H1 (cell line): ENCODE measurements around the gene MBD3. TPM values are rescaled to one million over a fixed set of nuclear protein-coding genes. Genes with fewer than 3 reads are reported as not detected.

ENCODE experiments used
- CTCF ChIA-PET: fragments of 300-600 bp; sonication (Branson Sonifier 250); formaldehyde crosslinking; loops from one replicate; lab custom pipeline; 2021; ENCODE audit not compliant: partially characterized antibody; lab: Charles Lee
- POLR2A ChIA-PET: fragments of 300-600 bp; sonication (Branson Sonifier 250); formaldehyde crosslinking; loops from one replicate; lab custom pipeline; 2021; ENCODE audit warnings: inconsistent platforms; ENCODE audit not compliant: partially characterized antibody; lab: Charles Lee
- DNase-seq, 2 experiments: peaks; one replicate each; pipeline versions ENCODE4 v3.0.0 to v3.0.0-alpha.2; 2010 to 2022; ENCODE audit warnings: low spot score in 2 of 2, low read depth in 1 of 2, mixed read lengths in 1 of 2
- FAIRE-seq: peaks from 2 replicates; lab custom pipeline; 2011; peaks lifted over from hg19 to GRCh38; lab: Jason Lieb, UNC
- H2AFZ ChIP-seq: 2 replicates; pipeline ENCODE4 v1.8.1; 2012; ENCODE audit warnings: low read length, inconsistent platforms
- H2AK5ac ChIP-seq: 2 replicates; pipeline ENCODE4 v1.6.1; 2013; ENCODE audit warnings: low read depth, low read length
- H2BK120ac ChIP-seq: replicated peaks from 2 replicates; pipeline ENCODE3; 2013; ENCODE audit warnings: low read depth, low read length, inconsistent platforms
- H2BK12ac ChIP-seq: 2 replicates; pipeline ENCODE4 v1.6.1; 2013; ENCODE audit warnings: low read depth, low read length
- H2BK15ac ChIP-seq: 2 replicates; pipeline ENCODE4 v1.6.1; 2013; ENCODE audit warnings: low read length
- H2BK20ac ChIP-seq: 2 replicates; pipeline ENCODE4 v1.6.1; 2013; ENCODE audit warnings: low read length
- H2BK5ac ChIP-seq: 2 replicates; pipeline ENCODE4 v1.6.1; 2013; ENCODE audit warnings: low read depth, low read length
- H3K14ac ChIP-seq: 2 replicates; pipeline ENCODE4 v1.6.1; 2013; ENCODE audit warnings: inconsistent platforms; ENCODE audit not compliant: insufficient read length
- H3K18ac ChIP-seq: 2 replicates; pipeline ENCODE4 v1.6.1; 2013; ENCODE audit warnings: low read length; ENCODE audit errors: extremely low read depth
- H3K23ac ChIP-seq: 2 replicates; pipeline ENCODE4 v1.6.1; 2013; ENCODE audit warnings: inconsistent platforms; ENCODE audit not compliant: insufficient read length
- H3K23me2 ChIP-seq: 2 replicates; pipeline ENCODE4 v1.6.1; 2013; ENCODE audit warnings: low read depth, low read length
- H3K27ac ChIP-seq: 2 replicates; pipeline ENCODE4 v1.6.1; 2011; ENCODE audit warnings: low read depth, low read length, inconsistent platforms
- H3K27me3 ChIP-seq, 4 experiments: replicated peaks in 1 of 4; 1 replicate in 1 of 4; 2 replicates in 3 of 4; pipeline versions ENCODE4 v1.6.1 to v1.8.1; 2011 to 2013; ENCODE audit warnings: low read length in 3 of 4, mild to moderate bottlenecking in 3 of 4, inconsistent platforms in 2 of 4, mixed read lengths in 2 of 4, moderate library complexity in 1 of 4; ENCODE audit not compliant: control insufficient read depth in 3 of 4, insufficient read depth in 3 of 4; ENCODE audit errors: extremely low read depth in 1 of 4
- H3K36me3 ChIP-seq, 4 experiments: 2 replicates each; pipeline versions ENCODE4 v1.6.1 to v1.8.1; 2011 to 2013; ENCODE audit warnings: mild to moderate bottlenecking in 4 of 4, low read length in 3 of 4, moderate library complexity in 2 of 4, control low read depth in 1 of 4, inconsistent platforms in 1 of 4; ENCODE audit not compliant: insufficient read depth in 4 of 4, control insufficient read depth in 2 of 4
- H3K4ac ChIP-seq: replicated peaks from 2 replicates; pipeline ENCODE3; 2013; ENCODE audit warnings: low read length, low read depth, mixed read lengths, inconsistent platforms; ENCODE audit not compliant: insufficient read length
- H3K4me1 ChIP-seq, 4 experiments: replicated peaks in 1 of 4; 1 replicate in 1 of 4; 2 replicates in 3 of 4; pipeline versions ENCODE4 v1.6.1 to v1.8.1; 2011 to 2013; ENCODE audit warnings: low read length in 3 of 4, inconsistent platforms in 2 of 4, mixed read lengths in 1 of 4; ENCODE audit not compliant: insufficient read depth in 4 of 4, control insufficient read depth in 3 of 4
- H3K4me2 ChIP-seq, 2 experiments: 2 replicates each; pipeline versions ENCODE4 v1.6.1 to v1.8.1; 2011 to 2013; ENCODE audit warnings: low read depth in 2 of 2, low read length in 2 of 2, control low read depth in 1 of 2, inconsistent platforms in 1 of 2, mild to moderate bottlenecking in 1 of 2; ENCODE audit not compliant: insufficient read depth in 1 of 2
- H3K4me3 ChIP-seq, 4 experiments: fragments of 200-600, 300-600 bp in 1 of 4; sonication (generic), shearing (Covaris generic), sonication (Bioruptor Twin) in 1 of 4; 2 replicates each; pipeline versions ENCODE4 v1.5.1 to v1.8.1; 2011 to 2016; ENCODE audit warnings: low read length in 4 of 4, low read depth in 3 of 4, control low read depth in 2 of 4, inconsistent platforms in 2 of 4, mild to moderate bottlenecking in 2 of 4, mixed read lengths in 1 of 4, moderate library complexity in 1 of 4; ENCODE audit not compliant: insufficient read depth in 2 of 4; ENCODE audit errors: extremely low read depth in 1 of 4
- H3K56ac ChIP-seq: replicated peaks from 2 replicates; pipeline ENCODE3; 2013; ENCODE audit warnings: low read depth, mild to moderate bottlenecking, mixed read lengths, low read length, inconsistent platforms; ENCODE audit not compliant: insufficient read length
- H3K79me1 ChIP-seq: 2 replicates; pipeline ENCODE4 v1.6.1; 2013; ENCODE audit warnings: low read depth, low read length, control low read depth
- H3K79me2 ChIP-seq, 2 experiments: 2 replicates each; pipeline versions ENCODE4 v1.6.1 to v1.8.1; 2012 to 2013; ENCODE audit warnings: low read length in 2 of 2, mild to moderate bottlenecking in 2 of 2, inconsistent platforms in 1 of 2; ENCODE audit not compliant: insufficient read depth in 2 of 2, control insufficient read depth in 1 of 2
- H3K9ac ChIP-seq, 4 experiments: replicated peaks in 1 of 4; 1 replicate in 1 of 4; 2 replicates in 3 of 4; pipeline versions ENCODE4 v1.6.1 to v1.8.1; 2011 to 2013; ENCODE audit warnings: low read depth in 3 of 4, low read length in 3 of 4, control low read depth in 2 of 4, mild to moderate bottlenecking in 2 of 4, moderate library complexity in 2 of 4, inconsistent platforms in 1 of 4; ENCODE audit errors: extremely low read depth in 1 of 4
- H3K9me3 ChIP-seq, 2 experiments: 2 replicates each; pipeline versions ENCODE4 v1.6.1 to v1.8.1; 2012 to 2013; ENCODE audit warnings: mild to moderate bottlenecking in 2 of 2, moderate library complexity in 2 of 2, control low read depth in 1 of 2, inconsistent platforms in 1 of 2, low read depth in 1 of 2, low read length in 1 of 2, mixed read lengths in 1 of 2; ENCODE audit not compliant: insufficient read depth in 2 of 2
- H4K20me1 ChIP-seq, 2 experiments: replicated peaks in 1 of 2; 2 replicates each; pipeline versions ENCODE3 to v1.8.1; 2011 to 2013; ENCODE audit warnings: inconsistent platforms in 2 of 2, low read length in 2 of 2, mild to moderate bottlenecking in 1 of 2; ENCODE audit not compliant: insufficient read depth in 2 of 2, control insufficient read depth in 1 of 2
- H4K5ac ChIP-seq: 2 replicates; pipeline ENCODE4 v1.6.1; 2013; ENCODE audit warnings: low read length, low read depth, mixed read lengths, inconsistent platforms; ENCODE audit not compliant: insufficient read length
- H4K8ac ChIP-seq: 2 replicates; pipeline ENCODE4 v1.8.0; 2013; ENCODE audit warnings: mild to moderate bottlenecking, moderate library complexity, low read length, inconsistent platforms; ENCODE audit not compliant: insufficient read depth; ENCODE audit errors: extremely low read depth
- H4K91ac ChIP-seq: replicated peaks from 2 replicates; pipeline ENCODE3; 2013; ENCODE audit warnings: low read length, mixed read lengths, inconsistent platforms; ENCODE audit not compliant: insufficient read length
- WGBS, 2 experiments: shearing (Covaris generic) in 1 of 2; methylation state at CpG; one replicate each; pipeline versions ENCODE4 v1.1.6 to v1.1.7; 2013 to 2015; ENCODE audit warnings: low lambda C conversion rate in 2 of 2, mixed read lengths in 2 of 2, inconsistent platforms in 1 of 2, low coverage in 1 of 2, missing lambda C conversion rate in 1 of 2; ENCODE audit not compliant: insufficient replicate concordance in 2 of 2, insufficient coverage in 1 of 2, insufficient read length in 1 of 2; ENCODE audit errors: extremely low coverage in 1 of 2, missing lambda C conversion rate in 1 of 2; 5-methylcytosine and 5-hydroxymethylcytosine counted together
- polyA plus RNA-seq, 7 experiments: library from polyadenylated mRNA; depleted of rRNA in 3 of 7; stranded (reverse) in 5 of 7; unstranded in 2 of 7; fragments of >200 nt in 5 of 7; fragments of 200-250 nt in 2 of 7; gene quantifications; 1 replicate in 5 of 7; 2 replicates in 1 of 7; 4 replicates in 1 of 7; pipeline versions ENCODE4 v1.2.1 to v1.2.3, GENCODE V29; 2011 to 2013; ENCODE audit warnings: missing spikeins in 2 of 7, mixed read lengths in 2 of 7
- total RNA-seq: library from RNA; stranded (reverse); fragmentation: NEBNext Ultra II Directional; extraction: Animal tissue kit (Norgen Biotek cat#: 25700); gene quantifications from 2 replicates; pipeline ENCODE4 v1.2.1, GENCODE V29; 2021

Gene MBD3
- total and polyA plus RNA-seq, 2 of the 8 experiments (the other 6 are each of a cell fraction or from before 2014, with no cell fraction given) = 88.2 to 110 TPM

DNA sequence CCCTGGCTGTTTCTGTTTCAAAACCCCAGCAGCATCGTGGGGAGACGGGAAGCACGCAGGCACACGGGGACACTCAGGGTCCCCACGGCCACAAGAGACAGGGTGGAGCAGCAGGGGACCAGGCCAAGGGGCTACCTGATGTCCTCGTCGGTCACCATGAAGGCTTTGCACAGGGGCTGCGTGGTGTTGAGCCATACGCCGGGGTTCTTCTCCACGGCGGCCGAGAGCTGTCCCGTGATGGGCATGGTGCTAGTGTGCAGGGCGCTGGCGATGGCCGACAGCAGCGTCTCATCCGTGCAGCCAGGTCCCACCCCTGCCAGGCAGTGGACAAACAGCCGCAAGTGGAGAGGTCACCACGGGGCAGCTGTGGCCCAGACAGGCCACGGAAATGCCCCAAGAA, 11.7 kb downstream of the MBD3 start:
- Histone ChIP-seq H4K8ac (peak overlapping the region; percentile 57; the same call in 1 of the 2 replicates), H3K79me2 (peaks cover 0 to 6% of the 10 kb centered on the region in 2 experiments; a peak in 2 of 4 replicates), H3K9me3 (no peaks in the 10 kb centered on the region), H3K9ac (no peak overlapping the region), H2AFZ (no peak overlapping the region), H4K91ac (no peak overlapping the region), H2BK20ac (no peak overlapping the region), H3K18ac (no peak overlapping the region), H2BK15ac (no peak overlapping the region), H3K36me3 (peaks cover 10 to 63% (median 45%) of the 10 kb centered on the region in 4 experiments; a peak in 7 of 8 replicates), H3K79me1 (peaks cover 10% of the 10 kb centered on the region), H3K27me3 (no peaks in the 10 kb centered on the region; a peak in 1 of 7 replicates), H3K4me1 (no peaks in the 10 kb centered on the region), H3K14ac (no peak overlapping the region), H3K4me2 (no peak overlapping the region), H3K23ac (no peak overlapping the region), H3K56ac (no peak overlapping the region), H3K27ac (no peak overlapping the region), H3K23me2 (no peaks in the 10 kb centered on the region), H3K4me3 (no peak overlapping the region), H2BK5ac (no peak overlapping the region), H2BK120ac (no peak overlapping the region), H2AK5ac (no peak overlapping the region), H3K4ac (no peak overlapping the region), H2BK12ac (no peak overlapping the region), H4K20me1 (peaks cover 0 to 23% of the 10 kb centered on the region in 2 experiments), H4K5ac (no peak overlapping the region)
- CTCF ChIA-PET = interaction anchor here (1.0 to 3.6 kb wide), 2 partner anchors 10 to 35 kb away, joined by 4 to 14 read pairs; no protein-coding TSS in a partner anchor
- POLR2A ChIA-PET = interaction anchor here (0.7 to 2.1 kb wide), 4 partner anchors 8 to 35 kb away, joined by 3 to 6 read pairs (median 4); no protein-coding TSS in a partner anchor
- no peak for DNase-seq
- no peak for FAIRE-seq
- 94% methylated on average over 14 of the region's 22 CpGs; no CpG with 5 or more reads in 1 of the 2 experiments for WGBS, 2 experiments
